BE2C (cell line): Measurements from ENCODE around the gene MAP2K5.

Experiments
- DNase-seq: peaks from one replicate; pipeline ENCODE4 v3.0.0-alpha.2; 2020
- H3K27me3 ChIP-seq: fragments of 250-450 bp; sonication (Bioruptor Pico); 2 replicates; pipeline ENCODE4 v1.5.1; 2020; ENCODE audit warnings: mild to moderate bottlenecking
- H3K36me3 ChIP-seq: fragments of 250-450 bp; sonication (Bioruptor Pico); 2 replicates; pipeline ENCODE4 v1.5.1; 2020; ENCODE audit warnings: mild to moderate bottlenecking
- H3K4me1 ChIP-seq: fragments of 250-450 bp; sonication (Bioruptor Pico); 2 replicates; pipeline ENCODE4 v1.5.1; 2020
- H3K4me3 ChIP-seq: 2 replicates; pipeline ENCODE4 v1.5.1; 2011; ENCODE audit warnings: low read depth, low read length
- H3K9me3 ChIP-seq: fragments of 250-450 bp; sonication (Bioruptor Pico); 2 replicates; pipeline ENCODE4 v1.5.1; 2020
- TF ChIP-seq, protein P1 (sequence below): IDR thresholded peaks from 2 replicates; pipeline ENCODE4 v1.5.1; 2012; ENCODE audit warnings: mild to moderate bottlenecking, low read depth, low read length

Gene MAP2K5

GRCh38 chr15:67741308-67741707 is 198.8 kb downstream of the MAP2K5 start:
- peaks cover 10% of the 10 kb centered on the region for H3K4me1 ChIP-seq
- no peaks in the 10 kb centered on the region for H3K36me3 ChIP-seq
- TF ChIP-seq, protein P1, sequence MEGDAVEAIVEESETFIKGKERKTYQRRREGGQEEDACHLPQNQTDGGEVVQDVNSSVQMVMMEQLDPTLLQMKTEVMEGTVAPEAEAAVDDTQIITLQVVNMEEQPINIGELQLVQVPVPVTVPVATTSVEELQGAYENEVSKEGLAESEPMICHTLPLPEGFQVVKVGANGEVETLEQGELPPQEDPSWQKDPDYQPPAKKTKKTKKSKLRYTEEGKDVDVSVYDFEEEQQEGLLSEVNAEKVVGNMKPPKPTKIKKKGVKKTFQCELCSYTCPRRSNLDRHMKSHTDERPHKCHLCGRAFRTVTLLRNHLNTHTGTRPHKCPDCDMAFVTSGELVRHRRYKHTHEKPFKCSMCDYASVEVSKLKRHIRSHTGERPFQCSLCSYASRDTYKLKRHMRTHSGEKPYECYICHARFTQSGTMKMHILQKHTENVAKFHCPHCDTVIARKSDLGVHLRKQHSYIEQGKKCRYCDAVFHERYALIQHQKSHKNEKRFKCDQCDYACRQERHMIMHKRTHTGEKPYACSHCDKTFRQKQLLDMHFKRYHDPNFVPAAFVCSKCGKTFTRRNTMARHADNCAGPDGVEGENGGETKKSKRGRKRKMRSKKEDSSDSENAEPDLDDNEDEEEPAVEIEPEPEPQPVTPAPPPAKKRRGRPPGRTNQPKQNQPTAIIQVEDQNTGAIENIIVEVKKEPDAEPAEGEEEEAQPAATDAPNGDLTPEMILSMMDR: no peak
- H3K4me3 ChIP-seq: no peak overlapping the region
- no peak for DNase-seq
- H3K27me3 ChIP-seq: no peaks in the 10 kb centered on the region
- no peaks in the 10 kb centered on the region for H3K9me3 ChIP-seq

DNA sequence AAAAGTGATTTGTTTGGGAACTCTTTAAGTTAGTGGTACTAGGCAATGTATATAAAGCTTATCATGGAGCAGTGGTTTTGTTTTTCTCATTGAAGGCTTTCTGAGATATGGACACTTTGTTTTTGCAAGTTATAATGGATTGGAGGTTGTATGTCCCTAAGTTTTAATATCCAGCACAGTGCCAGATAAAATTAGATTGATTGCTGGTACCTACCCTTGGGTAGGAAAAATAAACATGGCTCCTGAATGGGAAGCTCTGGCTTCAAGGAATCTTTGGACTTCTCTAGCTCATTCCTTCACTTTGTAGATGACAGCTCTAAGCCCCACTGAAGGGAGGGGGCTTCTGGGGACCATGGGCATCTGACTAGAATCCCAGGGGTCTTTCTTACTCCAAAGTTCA is 201.1 kb downstream of the MAP2K5 start:
- 0 out of 2 replicates have a peak, but pooled peaks cover 3% of the 10 kb centered on the region for H3K4me1 ChIP-seq
- no peaks in the 10 kb centered on the region for H3K9me3 ChIP-seq
- no peaks in the 10 kb centered on the region for H3K27me3 ChIP-seq
- no peaks in the 10 kb centered on the region for H3K36me3 ChIP-seq
- DNase-seq: no peak
- no peak overlapping the region for H3K4me3 ChIP-seq
- TF ChIP-seq, protein P1: no peak

- no peak for DNase-seq
- H3K9me3 ChIP-seq: no peaks in the 10 kb centered on the region
- H3K4me3 ChIP-seq: no peak overlapping the region
- H3K36me3 ChIP-seq: no peaks in the 10 kb centered on the region
- TF ChIP-seq, protein P1: no peak
- H3K4me1 ChIP-seq: 0 out of 2 replicates have a peak, but pooled peaks cover 3% of the 10 kb centered on the region
- H3K27me3 ChIP-seq: no peaks in the 10 kb centered on the region
Measured at GRCh38 chr15:67744331-67745072, 202.0 kb downstream of the MAP2K5 start.

- Histone ChIP-seq H3K36me3 (no peaks in the 10 kb centered on the region), H3K27me3 (no peaks in the 10 kb centered on the region), H3K9me3 (no peaks in the 10 kb centered on the region), H3K4me1 (0 out of 2 replicates have a peak, but pooled peaks cover 3% of the 10 kb centered on the region), H3K4me3 (no peak overlapping the region)
- no peak for DNase-seq
- TF ChIP-seq, protein P1: no peak
Measured at GRCh38 chr15:67745073-67746006, 202.8 kb downstream of the MAP2K5 start.

DNA sequence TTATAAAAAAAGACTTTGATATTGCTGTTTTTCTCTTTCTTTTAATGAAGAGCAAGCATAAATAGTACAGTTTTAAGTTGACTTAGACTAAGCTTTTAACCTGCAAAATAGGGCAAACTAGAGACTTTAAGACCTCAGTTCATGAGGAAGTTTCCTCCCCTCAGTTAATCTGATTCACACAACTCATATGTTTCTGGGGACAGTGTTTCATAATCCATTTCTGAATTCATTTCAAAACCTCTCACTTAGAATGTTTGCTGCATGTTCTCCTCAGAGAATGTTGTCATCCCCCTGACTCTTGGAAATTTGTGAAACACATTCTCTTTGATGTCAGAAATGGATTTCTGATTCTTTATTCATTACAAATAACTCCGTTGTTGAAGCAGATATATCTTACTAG is 203.5 kb downstream of the MAP2K5 start:
- no peaks in the 10 kb centered on the region for H3K9me3 ChIP-seq
- DNase-seq: no peak
- H3K4me1 ChIP-seq: 0 out of 2 replicates have a peak, but pooled peaks cover 3% of the 10 kb centered on the region
- TF ChIP-seq, protein P1: no peak
- H3K36me3 ChIP-seq: no peaks in the 10 kb centered on the region
- H3K4me3 ChIP-seq: no peak overlapping the region
- H3K27me3 ChIP-seq: no peaks in the 10 kb centered on the region
